Thoracic aorta (tissue), 2 donors: Measurements from ENCODE around the gene ANKDD1A. TPM values are rescaled to one million over a fixed set of nuclear protein-coding genes. Genes with fewer than 3 reads are reported as not detected.

Experiments
- ATAC-seq: fragments of 150-250 bp; one replicate; pipeline ENCODE4 v1.8.0; 2017; ENCODE audit warnings: low read depth; ENCODE audit not compliant: insufficient number of reproducible peaks, low FRiP score
- DNase-seq: peaks from one replicate; pipeline ENCODE4 v3.0.0-alpha.2; 2020; ENCODE audit warnings: low spot score
- H3K27ac ChIP-seq, 2 donors: fragments of 200-600 bp; sonication (generic); 1 replicate in 1 of 2; 2 replicates in 1 of 2; pipeline ENCODE4 v1.5.1; 2016; ENCODE audit warnings: mild to moderate bottlenecking in 2 of 2, moderate library complexity in 2 of 2
- H3K27me3 ChIP-seq: fragments of 200-600 bp; sonication (generic); replicated peaks from 2 replicates; pipeline ENCODE4 v1.6.0; 2016; ENCODE audit warnings: mild to moderate bottlenecking; ENCODE audit not compliant: insufficient read depth
- H3K36me3 ChIP-seq: fragments of 200-600 bp; sonication (generic); one replicate; pipeline ENCODE4 v1.5.1; 2016
- H3K4me1 ChIP-seq, 2 donors: fragments of 200-600 bp; sonication (generic); 1 replicate in 1 of 2; 2 replicates in 1 of 2; pipeline versions ENCODE4 v1.5.1 to v1.6.0; 2016; ENCODE audit warnings: low read depth in 2 of 2, mild to moderate bottlenecking in 1 of 2; ENCODE audit not compliant: control insufficient read depth in 1 of 2
- H3K4me3 ChIP-seq: fragments of 200-600 bp; sonication (generic); 2 replicates; pipeline ENCODE4 v1.5.1; 2016; ENCODE audit warnings: mild to moderate bottlenecking
- H3K9me3 ChIP-seq: fragments of 200-600 bp; sonication (generic); 2 replicates; pipeline ENCODE4 v1.5.1; 2016
- CTCF ChIP-seq: fragments of 200-600 bp; sonication (generic); IDR thresholded peaks from one replicate; pipeline ENCODE4 v1.5.1; 2019; ENCODE audit warnings: antibody characterized with exemption
- total RNA-seq, 2 donors: library from RNA; depleted of rRNA; stranded (reverse); fragments of >200 nt; gene quantifications; one replicate each; pipeline versions ENCODE4 v1.1.0 to v1.2.3, GENCODE V29; 2016

Gene ANKDD1A
- total RNA-seq, 2 donors from 2014 or later, result 27.5 to 58.1 TPM

GRCh38 chr15:64865998-64866520 is 45.6 kb upstream of the ANKDD1A start:
- Histone ChIP-seq H3K36me3 (peaks cover 26% of the 10 kb centered on the region), H3K27ac (peak overlapping the region in 1 of 2 donors; percentile 11), H3K9me3 (no peaks in the 10 kb centered on the region), H3K4me3 (no peak overlapping the region), H3K4me1 (no peaks in the 10 kb centered on the region), H3K27me3 (no peaks in the 10 kb centered on the region)
- TF ChIP-seq CTCF, result no peak
- DNase-seq (no peak), ATAC-seq (no peak)

GRCh38 chr15:64869501-64869900 is 42.2 kb upstream of the ANKDD1A start:
- Histone ChIP-seq H3K9me3 (no peaks in the 10 kb centered on the region), H3K4me1 (peaks cover 10 to 18% of the 10 kb centered on the region in 2 donors), H3K27ac (no peak overlapping the region), H3K27me3 (no peaks in the 10 kb centered on the region), H3K36me3 (peaks cover 15% of the 10 kb centered on the region), H3K4me3 (no peak overlapping the region)
- DNase-seq (no peak), ATAC-seq (no peak)
- TF ChIP-seq CTCF, result no peak

DNA sequence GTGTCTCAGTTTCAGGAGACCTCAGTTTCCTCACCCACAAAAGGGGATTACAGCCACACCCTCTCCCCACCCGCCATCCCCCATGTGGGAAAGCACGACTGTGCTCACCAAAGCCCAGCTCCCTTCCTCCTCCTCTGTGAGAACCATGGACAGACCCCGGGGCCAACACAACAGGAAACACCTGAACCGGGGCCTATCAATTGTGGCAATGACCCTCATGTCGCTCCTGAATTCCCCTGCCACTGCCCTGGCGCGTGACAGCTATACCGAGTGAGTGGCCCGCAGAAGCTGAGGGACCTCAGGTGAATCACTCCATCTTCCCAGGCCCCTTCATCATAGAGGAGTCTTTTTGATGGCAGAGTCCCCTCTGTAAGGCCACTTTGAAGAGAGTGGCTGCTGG is 41.3 kb upstream of the ANKDD1A start:
- Histone ChIP-seq H3K27ac (no peak overlapping the region), H3K9me3 (no peaks in the 10 kb centered on the region), H3K4me1 (peaks cover 10 to 18% of the 10 kb centered on the region in 2 donors), H3K4me3 (no peak overlapping the region), H3K27me3 (no peaks in the 10 kb centered on the region), H3K36me3 (peaks cover 6% of the 10 kb centered on the region)
- ATAC-seq (no peak), DNase-seq (no peak)
- TF ChIP-seq CTCF, result no peak

DNA sequence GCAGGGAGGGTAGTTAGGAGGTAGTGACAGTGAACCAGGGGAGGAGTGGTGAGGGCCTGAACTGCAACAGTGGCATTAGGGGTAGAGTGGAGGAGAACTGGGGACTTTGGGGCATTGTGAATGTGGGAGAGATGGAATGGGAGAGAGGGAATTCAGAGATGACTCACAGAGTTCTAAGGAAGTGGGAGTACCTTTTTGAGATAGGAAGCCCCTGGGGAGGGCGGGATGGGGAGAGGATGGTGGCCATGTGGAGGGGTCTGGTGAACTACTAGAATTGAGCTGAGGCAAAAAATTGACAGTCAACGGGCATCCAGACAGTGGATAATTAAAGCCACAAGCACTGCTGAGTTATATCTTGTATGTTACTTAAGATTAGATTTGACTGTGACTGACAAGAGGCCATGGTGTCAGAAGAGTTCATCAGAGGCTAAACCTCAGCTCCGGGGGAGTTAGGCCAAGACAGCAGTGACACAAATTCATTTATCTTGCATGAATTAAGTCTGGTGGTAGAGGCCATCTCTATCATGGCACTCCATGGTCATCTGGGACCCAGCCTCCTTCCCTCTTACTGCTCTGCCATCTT is 36.0 kb upstream of the ANKDD1A start:
- H3K36me3 ChIP-seq, result no peaks in the 10 kb centered on the region
- DNase-seq (no peak), ATAC-seq (no peak)
- peaks cover 18 to 28% of the 10 kb centered on the region in 2 donors for H3K4me1 ChIP-seq
- TF ChIP-seq CTCF, result no peak
- no peaks in the 10 kb centered on the region for H3K27me3 ChIP-seq
- H3K9me3 ChIP-seq, result no peaks in the 10 kb centered on the region
- H3K27ac ChIP-seq, result peak overlapping the region in 1 of 2 donors; percentile 0
- no peak overlapping the region for H3K4me3 ChIP-seq

- TF ChIP-seq CTCF, result no peak
- Histone ChIP-seq H3K4me1 (peaks cover 18 to 23% of the 10 kb centered on the region in 2 donors), H3K27ac (peak overlapping the region in 1 of 2 donors; percentile 41), H3K9me3 (no peaks in the 10 kb centered on the region), H3K36me3 (no peaks in the 10 kb centered on the region), H3K4me3 (no peak overlapping the region), H3K27me3 (no peaks in the 10 kb centered on the region)
- DNase-seq (no peak), ATAC-seq (no peak)
Measured at GRCh38 chr15:64877435-64877834, 34.3 kb upstream of the ANKDD1A start.
